Measurements from ENCODE around the gene CCDC85C.

CCDC85C gene

DNA sequence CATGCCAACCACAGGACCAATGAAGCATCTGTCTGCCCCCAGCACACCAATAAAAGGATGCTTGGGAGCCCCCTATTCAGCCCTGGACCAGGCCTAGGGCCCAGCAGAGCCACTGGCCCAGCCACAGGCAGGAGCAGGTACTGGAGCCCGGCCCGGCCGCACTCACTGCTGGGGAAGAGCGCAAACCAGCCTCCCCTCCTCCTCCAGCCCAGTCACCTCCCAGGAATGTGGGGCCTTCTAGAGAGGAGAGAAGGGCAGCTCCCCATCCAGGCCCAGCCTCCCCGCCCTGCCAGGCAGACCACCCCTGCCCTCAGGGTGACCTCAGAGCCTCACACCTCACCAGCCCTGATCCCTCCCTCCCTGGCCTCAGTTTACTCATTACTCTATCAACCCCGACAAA, 66.6 kb downstream of the CCDC85C start:
- H3K36me3 ChIP-seq: no peaks in the 10 kb centered on the region
- intact Hi-C loops (cut with DNase I; ENCODE audit: low total_unique reads): no loop called here
- TF ChIP-seq, protein P1, sequence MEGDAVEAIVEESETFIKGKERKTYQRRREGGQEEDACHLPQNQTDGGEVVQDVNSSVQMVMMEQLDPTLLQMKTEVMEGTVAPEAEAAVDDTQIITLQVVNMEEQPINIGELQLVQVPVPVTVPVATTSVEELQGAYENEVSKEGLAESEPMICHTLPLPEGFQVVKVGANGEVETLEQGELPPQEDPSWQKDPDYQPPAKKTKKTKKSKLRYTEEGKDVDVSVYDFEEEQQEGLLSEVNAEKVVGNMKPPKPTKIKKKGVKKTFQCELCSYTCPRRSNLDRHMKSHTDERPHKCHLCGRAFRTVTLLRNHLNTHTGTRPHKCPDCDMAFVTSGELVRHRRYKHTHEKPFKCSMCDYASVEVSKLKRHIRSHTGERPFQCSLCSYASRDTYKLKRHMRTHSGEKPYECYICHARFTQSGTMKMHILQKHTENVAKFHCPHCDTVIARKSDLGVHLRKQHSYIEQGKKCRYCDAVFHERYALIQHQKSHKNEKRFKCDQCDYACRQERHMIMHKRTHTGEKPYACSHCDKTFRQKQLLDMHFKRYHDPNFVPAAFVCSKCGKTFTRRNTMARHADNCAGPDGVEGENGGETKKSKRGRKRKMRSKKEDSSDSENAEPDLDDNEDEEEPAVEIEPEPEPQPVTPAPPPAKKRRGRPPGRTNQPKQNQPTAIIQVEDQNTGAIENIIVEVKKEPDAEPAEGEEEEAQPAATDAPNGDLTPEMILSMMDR (IDR thresholded peaks at IDR 0.05): no peak
- H3K9me3 ChIP-seq: no peaks in the 10 kb centered on the region
- no peak overlapping the region for H3K27ac ChIP-seq
- H3K27me3 ChIP-seq: peaks cover 0 to 19% of the 10 kb centered on the region in 2 donors
- peaks cover 0 to 11% (median 4%) of the 10 kb centered on the region in 4 donors for H3K4me1 ChIP-seq
- DNase-seq: no peak
- H3K4me3 ChIP-seq: no peak overlapping the region

DNA sequence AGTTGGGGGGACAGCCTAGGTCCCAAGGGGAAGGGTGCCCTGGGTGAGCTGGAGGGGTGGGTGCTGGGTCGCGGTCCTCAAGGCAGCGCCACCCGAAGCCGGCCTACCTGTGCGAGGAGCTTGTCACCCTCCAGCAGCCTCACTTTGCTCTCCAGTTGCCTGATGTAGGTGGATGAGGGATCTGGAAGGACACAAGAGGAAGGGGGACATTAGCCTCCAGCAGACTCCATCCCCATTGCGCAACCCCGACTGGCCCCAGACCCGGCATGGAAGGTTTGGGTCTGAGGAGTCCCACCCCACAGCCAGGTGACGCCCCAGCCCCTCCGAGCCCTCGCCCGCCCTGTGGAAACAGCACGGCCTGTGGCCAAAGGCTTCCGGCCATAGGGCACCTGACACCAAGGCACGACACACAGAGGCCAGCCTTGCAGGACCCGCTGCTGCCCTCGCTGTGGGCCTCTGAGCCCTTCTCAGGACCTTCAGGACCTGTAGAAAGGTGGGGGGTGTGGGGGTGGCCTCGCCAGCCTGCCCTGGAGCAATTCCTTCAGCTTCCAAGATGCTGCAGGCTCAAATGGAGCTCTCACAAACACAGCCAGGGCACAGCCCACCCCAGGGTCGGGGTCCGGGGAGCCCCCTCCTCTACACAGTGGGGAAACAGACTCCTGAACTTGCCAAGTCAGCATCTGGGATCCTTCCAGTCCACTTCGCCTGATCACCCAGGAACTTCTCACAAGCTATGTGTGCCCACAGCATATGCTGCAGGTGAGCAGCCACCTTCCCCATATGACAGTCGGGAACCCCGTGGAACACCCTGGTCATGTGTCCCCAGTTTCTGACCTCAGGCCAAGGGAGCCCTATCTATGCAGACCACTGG, 67.9 kb downstream of the CCDC85C start:
- Histone ChIP-seq H3K27me3 (peaks cover 0 to 19% of the 10 kb centered on the region in 2 donors), H3K4me1 (peaks cover 0 to 11% (median 4%) of the 10 kb centered on the region in 4 donors), H3K36me3 (no peaks in the 10 kb centered on the region), H3K9me3 (no peaks in the 10 kb centered on the region), H3K27ac (no peak overlapping the region), H3K4me3 (no peak overlapping the region)
- no peak for DNase-seq
- intact Hi-C loops (cut with DNase I; ENCODE audit: low total_unique reads): no loop called here
- TF ChIP-seq, protein P1 (IDR thresholded peaks at IDR 0.05): no peak

DNA sequence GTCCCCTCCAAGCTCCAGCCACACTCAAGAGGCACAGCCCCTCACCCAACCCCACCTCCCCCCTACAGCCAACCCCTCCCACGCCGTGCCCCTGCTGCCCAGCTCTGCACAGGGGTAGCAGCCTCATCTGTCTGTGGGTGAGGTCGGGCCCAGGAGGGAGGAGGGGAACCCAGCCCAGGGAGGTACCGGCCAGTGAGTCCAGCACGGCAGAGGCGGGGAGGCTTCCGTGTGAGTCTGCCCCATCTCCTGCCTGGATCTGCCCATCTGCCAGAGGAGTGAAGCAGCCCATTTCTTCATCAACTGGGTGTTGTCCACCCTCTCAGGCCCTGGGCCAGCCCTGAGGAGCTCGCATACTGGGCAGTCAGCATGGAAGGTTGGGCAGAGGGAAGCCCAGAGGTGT, 68.6 kb downstream of the CCDC85C start:
- Histone ChIP-seq H3K4me1 (peaks cover 0 to 11% (median 4%) of the 10 kb centered on the region in 4 donors), H3K27me3 (peaks cover 0 to 19% of the 10 kb centered on the region in 2 donors), H3K36me3 (no peaks in the 10 kb centered on the region), H3K27ac (no peak overlapping the region), H3K4me3 (no peak overlapping the region), H3K9me3 (no peaks in the 10 kb centered on the region)
- intact Hi-C loops (cut with DNase I; ENCODE audit: low total_unique reads): no loop called here
- no peak for DNase-seq
- TF ChIP-seq, protein P1 (IDR thresholded peaks at IDR 0.05): no peak

DNA sequence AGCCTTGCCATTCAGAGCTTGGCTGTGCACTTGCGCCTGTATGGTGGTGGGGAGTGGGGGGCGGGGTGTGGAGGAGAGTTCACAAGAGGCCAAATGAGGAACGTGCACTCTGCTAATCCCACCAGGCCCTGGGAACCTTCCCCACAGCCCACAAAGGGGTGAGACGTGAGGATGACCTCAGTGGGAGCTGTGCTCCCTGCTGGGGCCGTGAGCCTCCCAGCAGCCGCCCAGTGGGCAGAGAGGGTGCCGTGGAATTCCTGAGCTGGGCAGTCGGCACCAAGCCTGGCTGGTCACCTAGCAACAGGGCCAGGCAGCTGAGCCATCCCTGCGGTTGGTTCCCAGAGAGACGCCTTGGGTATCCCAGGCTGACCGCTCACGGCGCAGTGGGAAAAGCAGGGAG, 69.1 kb downstream of the CCDC85C start:
- Histone ChIP-seq H3K4me1 (peaks cover 0 to 11% (median 4%) of the 10 kb centered on the region in 4 donors), H3K4me3 (no peak overlapping the region), H3K27me3 (peaks cover 0 to 19% of the 10 kb centered on the region in 2 donors), H3K9me3 (no peaks in the 10 kb centered on the region), H3K36me3 (no peaks in the 10 kb centered on the region), H3K27ac (no peak overlapping the region)
- intact Hi-C loops (cut with DNase I; ENCODE audit: low total_unique reads): no loop called here
- TF ChIP-seq, protein P1 (IDR thresholded peaks at IDR 0.05): no peak
- DNase-seq: no peak

DNA sequence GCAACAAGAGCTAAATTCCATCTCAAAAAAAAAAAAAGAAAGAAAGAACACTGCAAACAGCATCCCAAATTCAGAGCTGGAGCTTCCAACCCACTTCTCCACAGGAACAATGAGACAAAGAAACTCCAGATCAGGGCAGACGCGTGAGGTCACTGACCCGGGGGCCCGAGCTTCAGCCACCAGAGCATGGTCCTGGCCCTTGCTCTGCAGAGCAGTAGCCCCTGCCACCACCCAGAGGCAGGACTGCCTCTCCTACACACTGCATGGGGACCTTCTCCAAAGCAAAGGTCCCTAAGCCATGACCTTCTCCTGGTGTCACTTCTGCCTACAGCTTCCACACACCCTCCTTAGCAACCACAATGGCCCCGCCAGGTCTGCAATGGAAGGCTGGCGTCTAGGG, 69.7 kb downstream of the CCDC85C start:
- Histone ChIP-seq H3K27ac (no peak overlapping the region), H3K4me3 (no peak overlapping the region), H3K27me3 (peaks cover 0 to 19% of the 10 kb centered on the region in 2 donors), H3K4me1 (peaks cover 0 to 11% (median 4%) of the 10 kb centered on the region in 4 donors), H3K36me3 (no peaks in the 10 kb centered on the region), H3K9me3 (no peaks in the 10 kb centered on the region)
- TF ChIP-seq, protein P1 (IDR thresholded peaks at IDR 0.05): no peak
- DNase-seq: no peak
- intact Hi-C loops (cut with DNase I; ENCODE audit: low total_unique reads): no loop called here

Measured in tibial artery (tissue), 4 donors.